GM19043 (cell line): ENCODE measurements around the gene MBD4.
"Not testable (repeated sequence)": the region's sequence is repeated elsewhere in the genome, so short reads cannot be mapped to it uniquely, and the experiment has no call there.

Experiments used
- ATAC-seq: cut with Tn5 transposase; IDR thresholded peaks from one replicate; pipeline ENCODE4 v1.9.1; 2021; ENCODE audit warnings: low read depth; ENCODE audit not compliant: unreplicated experiment

The MBD4 gene

DNA sequence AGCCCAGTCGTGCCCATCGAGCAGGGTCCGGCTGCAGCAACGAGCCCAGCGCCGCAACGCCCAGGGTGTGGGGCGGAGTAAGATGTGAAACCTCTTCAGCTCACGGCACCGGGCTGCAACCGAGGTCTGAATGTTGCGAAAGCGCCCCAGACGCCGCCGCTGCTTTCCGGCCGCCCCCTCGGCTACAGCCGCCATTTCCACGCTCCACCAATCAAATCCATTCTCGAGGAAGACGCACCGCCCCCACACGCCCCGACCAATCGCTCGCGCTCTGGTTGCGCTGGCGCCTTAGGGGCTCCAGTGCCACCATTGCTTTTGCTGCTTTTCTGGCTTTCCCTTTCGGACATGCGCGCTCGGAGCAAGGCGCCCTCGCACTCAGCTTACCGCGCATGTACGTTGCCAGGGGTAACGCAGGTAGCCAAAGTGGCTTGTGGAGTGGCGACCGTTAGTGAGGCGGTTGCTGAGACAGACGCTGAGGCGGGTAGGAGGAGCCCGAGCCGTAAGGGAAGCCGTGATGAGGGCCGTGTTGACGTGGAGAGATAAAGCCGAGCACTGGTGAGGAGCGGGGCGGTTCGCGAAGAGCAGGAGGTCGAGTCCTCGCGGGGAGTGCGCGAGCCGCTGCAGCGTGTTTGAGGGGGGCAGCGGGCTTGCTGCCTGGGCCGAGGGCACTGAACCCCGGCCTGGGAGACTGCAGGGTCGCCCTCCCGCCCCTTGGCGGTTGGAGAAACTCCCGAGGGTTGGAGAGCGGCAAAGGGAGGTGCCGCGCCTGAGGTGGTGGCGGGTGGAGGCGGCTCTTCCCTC, at the start of gene MBD4, which contains the start of gene IFT122:
TSS of gene MBD4 (minus strand) at position 132 of the 801 bp plus-strand sequence. CDS start at position 17, 115 bp downstream.
TSS of gene IFT122 (plus strand) at position 408 of the 801 bp plus-strand sequence. CDS start at position 515, 107 bp downstream.
- ATAC-seq = peak; percentile 87

DNA sequence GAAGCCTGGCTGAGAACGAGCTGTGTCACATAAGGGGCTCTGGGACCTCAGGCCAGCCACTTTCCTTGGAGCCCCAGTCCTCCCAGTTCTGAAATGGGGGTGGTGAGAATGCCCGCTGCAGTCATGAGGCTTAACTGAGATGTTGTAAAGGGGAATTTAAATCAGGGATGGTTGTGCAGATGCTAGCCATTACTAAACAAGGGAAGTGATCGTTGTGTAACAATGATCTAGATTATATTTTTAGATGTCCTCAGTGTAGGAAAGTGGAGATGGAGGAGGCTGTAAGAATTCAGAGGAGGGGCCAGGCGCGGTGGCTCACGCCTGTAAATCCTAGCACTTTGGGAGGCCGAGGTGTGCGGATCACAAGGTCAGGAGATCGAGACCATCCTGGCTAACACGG, 49.5 kb upstream of the MBD4 start:
- not testable (repeated sequence) for ATAC-seq

DNA sequence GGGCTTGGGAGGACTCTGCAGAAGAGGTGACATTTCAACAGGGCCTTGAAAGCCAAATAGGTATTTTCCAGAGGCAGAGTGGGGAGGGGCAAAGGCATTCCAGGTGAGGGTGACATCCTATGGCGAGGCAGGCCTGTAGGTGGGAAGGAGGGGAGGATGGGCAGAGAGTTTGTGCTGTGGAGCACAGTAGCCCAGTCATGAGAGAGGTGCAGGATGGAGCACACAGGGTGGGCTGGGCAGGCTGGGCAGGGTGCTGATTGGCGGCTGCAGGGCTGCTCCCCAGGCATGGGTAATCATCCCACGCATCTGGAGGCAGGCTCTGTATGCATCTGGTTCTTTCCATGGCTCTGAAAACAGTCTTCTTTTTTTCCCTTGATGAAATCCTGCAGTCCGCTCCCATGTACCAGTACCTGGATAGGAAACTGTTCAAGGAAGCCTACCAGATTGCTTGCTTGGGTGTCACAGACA, 48.2 kb upstream of the MBD4 start:
- not testable (repeated sequence) for ATAC-seq

DNA sequence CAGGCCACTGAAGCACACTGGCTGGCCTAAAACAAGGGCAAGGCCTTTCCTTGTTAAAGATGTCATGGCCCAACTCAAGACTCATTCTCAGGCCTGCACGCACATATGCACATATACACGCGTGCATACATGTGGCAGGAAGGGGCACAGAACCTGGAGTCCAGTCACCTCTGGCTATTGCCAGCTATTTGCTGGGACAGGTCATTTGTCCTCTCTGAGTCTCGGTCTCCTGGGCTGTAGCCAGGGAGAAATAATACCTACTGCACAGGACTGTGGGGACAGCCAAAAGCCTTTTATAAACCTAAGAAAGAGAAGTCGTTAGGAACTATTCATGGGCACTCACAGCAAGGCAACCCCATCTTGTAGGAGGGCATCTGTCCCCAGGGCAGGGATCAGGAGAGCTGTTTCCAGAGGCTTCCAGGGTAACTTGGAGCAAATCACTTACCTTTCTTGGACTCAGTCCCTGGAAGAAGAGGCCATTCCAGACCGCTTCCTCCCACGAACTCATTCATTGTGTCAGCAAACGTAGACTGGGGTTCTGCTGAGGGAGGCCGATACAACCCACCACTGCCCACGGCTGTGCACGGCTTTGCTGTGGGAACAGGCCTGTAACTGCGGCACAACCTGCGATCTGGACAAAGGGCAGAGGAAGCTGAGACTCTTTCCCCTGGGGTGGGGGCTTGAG, 47.6 kb upstream of the MBD4 start:
- ATAC-seq = no peak

GRCh38 chr3:129486664-129487035, 46.9 kb upstream of the MBD4 start:
- no peak for ATAC-seq

- ATAC-seq = no peak
Measured at GRCh38 chr3:129485721-129486663, 46.2 kb upstream of the MBD4 start.

GRCh38 chr3:129485146-129485545, 45.4 kb upstream of the MBD4 start:
- ATAC-seq = not testable (repeated sequence)

DNA sequence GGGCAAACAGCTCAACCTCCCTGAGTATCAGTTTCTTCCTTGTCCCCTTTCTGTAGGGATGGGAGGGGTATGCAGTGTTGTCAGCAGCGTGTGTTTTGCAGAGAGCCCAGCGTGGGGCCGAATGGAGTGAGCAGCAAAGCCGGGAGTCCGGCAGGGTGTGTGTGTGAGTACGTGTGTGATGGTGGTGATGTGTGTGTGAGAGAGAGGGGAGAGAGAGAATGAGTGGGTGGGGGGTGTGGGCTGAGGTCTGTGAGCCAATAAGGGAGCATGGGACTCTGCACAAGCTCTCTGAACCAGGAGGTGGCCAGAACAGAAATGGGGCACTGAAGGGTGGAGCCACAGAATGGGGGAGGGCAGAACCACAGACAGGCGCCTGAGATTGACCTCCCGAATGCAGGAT, 44.1 kb upstream of the MBD4 start:
- no peak for ATAC-seq

DNA sequence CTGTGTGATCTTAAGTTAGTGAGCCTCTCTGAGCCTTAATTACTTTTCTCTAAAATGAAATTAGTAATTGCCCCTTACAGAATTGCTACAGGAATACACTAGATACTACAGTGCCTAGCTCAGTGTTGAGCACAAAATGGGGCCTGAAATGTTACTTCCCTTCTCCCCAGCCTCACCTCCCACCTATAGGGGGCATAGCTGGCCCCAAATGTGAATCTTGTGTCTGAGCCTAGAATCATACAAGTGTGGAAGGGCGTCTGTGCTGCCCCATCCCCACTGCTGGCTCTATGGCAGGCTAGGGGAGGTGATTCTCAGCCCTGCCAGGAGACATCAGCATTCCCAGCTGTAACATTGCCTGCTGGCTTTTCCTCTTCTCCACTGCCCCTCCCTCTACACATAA, 43.0 kb upstream of the MBD4 start:
- no peak for ATAC-seq

DNA sequence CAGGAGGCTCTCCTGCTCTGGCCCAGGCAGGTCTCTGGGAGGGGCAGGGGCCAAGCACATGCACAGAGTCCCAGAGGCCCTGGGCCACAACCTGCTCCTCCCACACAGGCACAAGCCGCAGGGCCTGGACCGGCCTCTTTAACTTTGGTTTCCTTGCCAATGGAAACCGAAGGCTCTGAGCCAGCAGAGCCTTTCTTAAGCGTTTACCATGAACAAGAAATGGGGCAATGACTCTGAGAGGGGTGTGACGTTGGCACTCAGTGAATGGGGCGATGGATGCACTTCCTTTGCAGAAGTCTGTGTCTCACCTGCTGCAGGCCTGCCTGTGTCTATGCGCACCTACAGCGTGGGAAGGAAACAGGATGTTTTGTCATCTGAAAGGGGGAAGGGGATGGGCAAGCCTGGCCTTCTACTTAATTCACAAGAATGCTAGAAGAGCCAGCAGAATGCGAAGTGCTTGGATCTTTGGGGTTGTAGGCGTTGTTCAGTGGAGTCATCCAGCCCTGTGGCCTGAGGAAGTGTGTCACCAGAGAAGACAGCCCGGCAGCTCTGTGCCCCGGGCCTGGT, 42.1 kb upstream of the MBD4 start:
- no peak for ATAC-seq

DNA sequence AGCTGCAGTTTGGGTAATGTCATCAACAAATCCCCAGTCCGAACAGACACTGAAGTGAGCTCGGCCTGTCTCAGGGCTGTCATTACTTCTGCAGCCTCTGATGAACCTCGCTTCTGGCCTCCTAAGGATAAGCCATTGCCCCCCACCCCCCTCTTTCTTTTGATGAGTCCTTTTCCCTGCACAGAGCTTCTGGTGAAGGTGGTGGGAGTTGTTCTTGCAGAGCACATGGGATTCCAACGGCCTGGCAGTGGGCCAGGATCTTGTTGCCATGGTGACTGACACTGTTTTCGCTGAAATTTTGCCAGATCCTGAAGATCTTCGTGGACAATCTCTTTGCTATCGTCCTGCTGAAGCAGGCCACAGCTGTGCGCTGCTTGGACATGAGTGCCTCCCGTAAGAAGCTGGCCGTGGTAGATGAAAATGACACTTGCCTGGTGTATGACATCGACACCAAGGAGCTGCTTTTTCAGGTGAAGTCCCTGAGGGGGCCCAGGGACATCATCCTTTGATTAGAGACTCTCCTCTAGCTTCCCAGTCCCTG, 41.5 kb upstream of the MBD4 start:
- ATAC-seq = not testable (repeated sequence)

DNA sequence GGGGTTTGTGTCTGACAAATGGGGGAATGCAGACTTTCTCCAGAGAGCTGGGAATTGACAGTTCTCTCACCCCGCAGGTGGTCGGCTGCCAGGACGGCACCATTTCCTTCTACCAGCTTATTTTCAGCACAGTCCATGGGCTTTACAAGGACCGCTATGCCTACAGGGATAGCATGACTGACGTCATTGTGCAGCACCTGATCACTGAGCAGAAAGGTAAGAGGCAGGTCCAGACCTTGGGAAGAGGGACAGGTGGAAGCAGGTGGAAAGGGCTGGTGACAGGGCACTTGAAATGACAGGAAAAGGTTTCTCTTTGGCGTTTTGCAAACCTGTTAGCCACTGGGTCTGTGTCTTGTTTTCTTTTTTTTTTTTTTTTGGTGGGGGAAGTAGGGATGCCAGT, 36.8 kb upstream of the MBD4 start:
- ATAC-seq = no peak

DNA sequence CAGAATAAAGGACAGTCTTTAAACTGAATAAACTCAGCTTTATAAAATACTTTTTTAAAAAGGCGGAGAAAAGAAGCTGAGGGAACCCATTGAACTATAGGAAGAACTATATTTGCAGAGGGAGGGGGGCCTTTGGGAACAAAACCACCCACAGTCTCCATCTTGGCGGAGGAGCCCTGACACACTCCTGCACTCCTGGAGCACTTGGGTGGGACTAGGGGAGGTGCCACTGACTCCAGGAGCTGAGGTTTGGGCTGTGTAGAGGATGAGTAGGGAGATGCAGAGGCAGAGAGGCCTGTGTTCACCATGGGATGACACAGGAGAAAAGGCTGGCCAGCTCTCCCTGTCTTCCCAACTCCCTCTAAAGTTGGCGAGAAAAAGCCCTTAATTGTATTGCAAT, 36.1 kb upstream of the MBD4 start:
- no peak for ATAC-seq

DNA sequence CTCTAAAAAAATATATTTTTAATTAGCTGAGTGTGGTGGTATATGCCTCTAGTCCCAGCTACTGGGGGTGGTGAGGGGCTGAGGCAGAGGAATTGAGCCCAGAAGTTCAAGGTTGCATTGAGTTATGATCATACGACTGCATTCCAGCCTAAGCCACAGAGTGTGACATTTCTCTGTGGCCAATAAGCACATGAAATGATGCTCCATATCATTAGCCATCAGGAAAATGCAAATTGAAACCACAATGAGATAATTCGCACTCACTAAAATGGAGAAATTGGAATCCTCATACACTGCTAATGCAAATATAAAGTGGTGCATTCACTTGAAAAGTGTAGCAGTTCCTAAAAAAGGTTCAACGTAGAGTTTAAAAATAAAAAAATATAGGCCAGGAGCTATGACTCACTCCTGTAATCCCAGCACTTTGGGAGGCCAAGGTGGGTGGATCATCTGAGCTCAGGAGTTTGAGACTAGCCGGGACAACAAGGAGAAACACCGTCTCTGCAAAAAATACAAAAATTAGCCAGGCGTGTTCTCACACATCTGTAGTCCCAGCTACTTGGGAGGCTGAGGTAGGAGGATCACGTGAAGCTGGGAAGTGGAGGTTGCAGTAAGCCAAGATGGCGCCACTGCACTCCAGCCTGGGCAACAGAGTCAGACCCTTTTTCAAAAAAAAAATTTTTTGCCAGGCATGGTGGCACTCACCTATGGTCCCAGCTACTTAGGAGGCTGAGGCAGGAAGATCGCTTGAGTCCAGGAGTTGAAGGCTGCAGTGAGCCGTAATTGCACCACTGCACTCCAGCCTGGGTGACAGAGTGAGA, 35.4 kb upstream of the MBD4 start:
- no peak for ATAC-seq

- no peak for ATAC-seq
Measured at GRCh38 chr3:129473769-129474152, 34.0 kb upstream of the MBD4 start.

DNA sequence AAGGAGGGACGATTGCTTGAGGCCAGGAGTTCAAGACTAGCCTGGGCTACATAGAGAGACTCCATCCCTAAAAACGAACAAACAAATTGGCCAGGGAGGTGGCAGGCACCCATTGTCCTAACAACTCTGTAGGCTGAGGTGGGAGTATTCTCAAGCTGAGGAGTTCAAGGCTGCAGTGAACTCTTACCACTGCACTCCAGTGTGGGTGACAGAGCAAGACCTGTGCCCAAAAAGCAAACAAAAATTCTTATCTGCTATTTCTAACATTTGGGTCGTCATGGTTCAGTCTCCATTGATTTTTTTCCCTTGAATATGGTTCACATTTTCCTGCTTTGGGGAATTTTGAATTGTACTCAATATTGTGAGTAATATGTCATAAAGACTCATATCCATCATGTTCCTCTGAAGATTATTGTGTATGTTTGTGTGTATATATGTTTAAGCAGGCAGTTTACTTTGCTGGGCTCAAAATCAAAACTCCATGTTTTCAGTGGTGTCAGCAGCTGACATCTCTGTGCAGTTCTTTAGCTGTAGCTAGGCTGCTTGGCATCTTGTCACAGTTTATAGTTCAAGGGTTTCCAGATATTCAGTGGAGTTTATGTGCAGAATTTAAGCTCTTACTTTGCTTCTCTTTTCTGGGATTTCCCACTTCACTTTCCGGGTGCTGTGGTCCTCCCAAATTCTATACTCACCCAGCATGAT, 33.5 kb upstream of the MBD4 start:
- no peak for ATAC-seq

DNA sequence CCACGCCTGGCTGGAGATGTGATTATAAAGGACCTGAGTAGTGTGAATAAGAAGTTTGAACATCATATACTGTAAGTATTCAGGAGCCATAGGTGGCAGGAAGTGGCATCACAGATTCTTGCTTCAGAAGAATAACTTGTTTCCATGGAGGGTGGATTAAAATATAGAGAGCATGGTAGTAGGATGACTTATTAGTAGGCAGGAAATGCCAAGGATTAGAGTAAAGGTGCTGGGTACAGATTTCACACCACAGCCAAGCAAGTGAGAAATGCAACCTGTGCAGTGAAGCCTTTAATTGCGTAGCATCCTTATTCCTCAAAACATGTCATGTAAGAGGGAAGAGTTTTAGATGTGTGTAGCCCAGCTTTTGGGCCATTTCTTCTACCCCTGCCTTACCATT, 31.1 kb upstream of the MBD4 start:
- ATAC-seq = no peak

GRCh38 chr3:129469026-129469425, 29.3 kb upstream of the MBD4 start:
- no peak for ATAC-seq

DNA sequence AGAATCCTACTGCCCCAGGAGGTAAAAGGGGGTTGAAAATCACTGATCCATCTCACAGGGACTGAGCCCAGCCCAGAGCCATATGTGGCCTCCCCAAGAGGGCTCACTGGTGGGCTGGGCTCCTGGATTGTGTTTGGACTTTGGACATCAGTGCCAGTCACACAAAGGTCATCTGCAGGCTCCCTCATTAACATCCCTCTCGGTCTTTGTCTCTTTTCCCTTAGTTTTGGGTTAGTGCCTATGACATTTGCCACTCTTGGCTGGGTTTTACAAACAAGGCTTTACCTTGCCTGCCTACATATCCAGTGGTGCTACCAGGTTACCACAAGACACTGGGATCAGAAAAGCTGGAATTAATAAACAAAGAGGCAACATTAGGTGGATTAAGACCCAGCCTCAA, 28.2 kb upstream of the MBD4 start:
- no peak for ATAC-seq
